ENCODE data around the gene MPIG6B.

- TF ChIP-seq, protein P1, sequence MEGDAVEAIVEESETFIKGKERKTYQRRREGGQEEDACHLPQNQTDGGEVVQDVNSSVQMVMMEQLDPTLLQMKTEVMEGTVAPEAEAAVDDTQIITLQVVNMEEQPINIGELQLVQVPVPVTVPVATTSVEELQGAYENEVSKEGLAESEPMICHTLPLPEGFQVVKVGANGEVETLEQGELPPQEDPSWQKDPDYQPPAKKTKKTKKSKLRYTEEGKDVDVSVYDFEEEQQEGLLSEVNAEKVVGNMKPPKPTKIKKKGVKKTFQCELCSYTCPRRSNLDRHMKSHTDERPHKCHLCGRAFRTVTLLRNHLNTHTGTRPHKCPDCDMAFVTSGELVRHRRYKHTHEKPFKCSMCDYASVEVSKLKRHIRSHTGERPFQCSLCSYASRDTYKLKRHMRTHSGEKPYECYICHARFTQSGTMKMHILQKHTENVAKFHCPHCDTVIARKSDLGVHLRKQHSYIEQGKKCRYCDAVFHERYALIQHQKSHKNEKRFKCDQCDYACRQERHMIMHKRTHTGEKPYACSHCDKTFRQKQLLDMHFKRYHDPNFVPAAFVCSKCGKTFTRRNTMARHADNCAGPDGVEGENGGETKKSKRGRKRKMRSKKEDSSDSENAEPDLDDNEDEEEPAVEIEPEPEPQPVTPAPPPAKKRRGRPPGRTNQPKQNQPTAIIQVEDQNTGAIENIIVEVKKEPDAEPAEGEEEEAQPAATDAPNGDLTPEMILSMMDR (IDR thresholded peaks at IDR 0.05; ENCODE audit: insufficient read depth, low read length): peak; percentile 10
- no peak for TF ChIP-seq POLR2AphosphoS5 (IDR thresholded peaks at IDR 0.05; ENCODE audit: low read depth)
- no peak for TF ChIP-seq REST (IDR thresholded peaks at IDR 0.05; ENCODE audit: insufficient replicate concordance, low read depth)
These were observed 10.9 kb upstream of the MPIG6B start for GRCh38 chr6:31712296-31712695.

All from HL-60 (cell line).